NCI-H1105 (cell line): ENCODE measurements around the gene CD82.

ENCODE experiments used
- DNase-seq: peaks from one replicate; lab custom pipeline; 2025; lab: John Stamatoyannopoulos, UW

CD82 gene

DNA sequence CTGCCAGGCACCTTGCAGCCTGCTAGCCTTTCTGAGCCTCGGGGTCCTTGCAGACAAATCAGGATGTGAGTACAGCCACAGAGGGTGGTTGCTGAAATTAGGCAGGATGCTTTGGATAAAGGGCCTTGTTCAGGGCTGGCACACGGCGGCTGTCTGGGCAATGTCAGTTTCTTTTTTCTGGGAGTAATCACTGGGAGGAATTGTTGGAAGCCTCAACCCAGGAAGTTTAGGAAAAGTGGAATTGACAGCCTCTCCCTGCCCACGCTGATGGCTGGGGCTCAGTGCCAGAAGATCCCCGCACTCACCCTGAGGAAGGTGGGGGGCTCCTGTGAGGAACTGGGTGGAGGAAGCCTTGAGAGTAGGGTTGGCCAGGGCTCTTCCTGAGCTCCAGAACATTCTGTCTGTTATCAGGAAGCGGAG lies 37.4 kb downstream of the CD82 start:
- DNase-seq: no peak

DNA sequence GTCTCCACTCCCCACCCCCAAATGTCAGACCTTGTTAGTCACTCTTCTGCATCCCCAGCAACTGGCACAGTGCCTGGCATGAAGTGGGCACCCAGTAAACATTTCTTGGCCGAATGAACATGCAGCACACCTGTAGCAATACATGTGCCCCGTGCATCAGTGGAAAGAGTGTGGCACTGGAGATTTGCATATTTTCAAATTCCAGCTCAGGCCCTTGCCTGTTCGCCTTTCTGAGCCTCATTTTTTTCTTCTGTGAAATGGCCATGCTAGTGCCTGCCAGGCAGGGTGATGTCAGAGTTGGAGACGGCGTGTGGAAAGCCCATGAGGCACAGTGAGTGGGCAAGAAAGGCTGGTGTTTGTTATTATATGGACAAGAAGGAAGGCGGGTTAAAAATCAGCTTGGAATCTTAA lies 38.7 kb downstream of the CD82 start:
- peak; percentile 86 for DNase-seq

DNA sequence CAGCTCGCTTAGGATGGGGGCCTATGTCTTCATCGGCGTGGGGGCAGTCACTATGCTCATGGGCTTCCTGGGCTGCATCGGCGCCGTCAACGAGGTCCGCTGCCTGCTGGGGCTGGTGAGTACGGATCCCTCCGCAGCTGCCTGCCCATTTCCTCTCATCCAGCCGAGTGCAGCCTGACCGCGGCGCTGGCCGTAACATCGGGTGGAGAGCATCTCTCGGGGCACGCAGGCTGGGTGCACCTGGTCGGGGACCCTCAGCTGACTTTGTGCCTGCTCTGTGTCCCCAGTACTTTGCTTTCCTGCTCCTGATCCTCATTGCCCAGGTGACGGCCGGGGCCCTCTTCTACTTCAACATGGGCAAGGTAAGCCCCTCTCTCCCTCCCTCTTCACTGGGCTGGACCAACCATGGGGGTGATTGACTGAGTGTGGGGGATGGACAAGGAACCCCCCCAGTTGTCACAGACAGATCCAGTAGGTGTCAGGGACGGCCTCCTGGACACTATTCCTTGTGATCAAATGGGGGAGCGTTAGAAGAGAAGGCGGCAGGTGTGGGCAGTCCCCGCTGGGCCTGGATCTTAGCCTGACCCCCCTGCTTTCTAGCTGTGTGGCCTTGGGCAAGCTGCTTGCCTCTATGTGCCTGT lies 39.7 kb downstream of the CD82 start:
- no peak for DNase-seq

DNA sequence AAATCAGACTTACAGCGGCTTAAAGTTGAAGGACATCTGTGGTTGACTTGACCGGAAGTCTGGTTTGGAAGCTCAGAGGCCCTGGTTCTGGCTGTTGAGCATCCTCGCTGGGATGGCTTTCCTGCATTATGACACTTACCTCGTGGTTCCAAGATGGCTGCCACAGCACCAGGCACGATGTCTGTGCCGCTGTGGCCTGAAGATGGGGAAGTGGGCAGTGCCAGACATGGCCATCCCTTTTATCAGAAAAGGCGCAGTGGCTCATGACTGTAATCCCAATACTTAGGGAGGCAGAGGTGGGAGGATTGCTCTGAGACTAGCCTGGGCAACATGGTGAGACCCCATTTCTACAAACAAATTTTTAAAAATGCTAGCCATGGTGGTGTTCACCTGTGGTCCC lies 40.5 kb downstream of the CD82 start:
- no peak for DNase-seq

- no peak for DNase-seq
These were observed 41.0 kb downstream of the CD82 start for GRCh38 chr11:44606472-44606871.

DNA sequence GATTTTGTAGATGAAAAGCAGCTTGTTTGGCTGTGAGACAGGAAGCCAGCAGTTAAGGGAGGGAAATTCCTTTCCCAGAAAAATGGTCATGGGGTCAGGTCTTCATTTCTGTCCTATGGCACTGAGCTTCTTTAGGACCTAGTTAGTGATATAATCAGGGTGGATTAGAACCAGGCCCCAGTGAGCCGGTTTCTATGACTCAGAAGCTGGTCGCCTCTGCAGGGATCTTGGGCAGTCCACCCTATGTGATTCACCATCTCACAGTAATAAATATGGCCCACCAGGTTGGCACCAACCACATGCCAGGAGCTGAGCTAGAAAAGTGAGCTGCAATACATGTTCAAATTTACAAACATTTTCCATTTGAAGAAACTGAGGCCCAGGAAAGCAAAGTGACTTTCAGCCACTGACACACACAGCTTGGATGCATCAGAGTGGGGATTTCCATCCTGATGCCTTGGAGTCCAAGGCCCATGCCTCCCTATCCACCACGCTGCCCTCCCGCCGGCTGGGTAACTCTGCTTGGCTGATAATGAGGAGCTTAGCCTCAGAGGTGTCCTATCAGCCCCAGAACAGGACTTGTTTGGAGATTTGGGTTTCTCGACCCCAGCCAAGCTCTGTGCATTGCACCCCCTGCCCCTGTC lies 42.0 kb downstream of the CD82 start:
- no peak for DNase-seq

DNA sequence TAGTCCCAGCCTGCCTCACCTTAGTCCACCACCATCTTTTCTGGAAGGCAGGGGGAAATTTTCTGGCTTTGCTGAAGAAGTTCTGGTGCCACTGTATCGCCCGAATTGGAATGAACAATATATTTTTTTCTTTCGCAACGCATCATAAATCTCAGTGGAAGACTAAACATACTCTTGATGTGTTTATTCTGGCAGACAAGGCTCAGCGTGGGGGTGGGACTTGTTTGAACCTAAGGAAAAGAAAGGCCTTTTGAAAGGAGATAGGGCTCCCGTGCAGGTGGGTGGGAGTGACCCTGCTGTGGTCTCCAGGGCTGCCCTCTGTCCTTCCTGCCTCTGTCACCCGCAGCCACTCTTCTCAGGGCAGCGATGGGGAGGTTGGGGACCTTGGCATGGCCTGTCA lies 42.5 kb downstream of the CD82 start:
- no peak for DNase-seq

DNA sequence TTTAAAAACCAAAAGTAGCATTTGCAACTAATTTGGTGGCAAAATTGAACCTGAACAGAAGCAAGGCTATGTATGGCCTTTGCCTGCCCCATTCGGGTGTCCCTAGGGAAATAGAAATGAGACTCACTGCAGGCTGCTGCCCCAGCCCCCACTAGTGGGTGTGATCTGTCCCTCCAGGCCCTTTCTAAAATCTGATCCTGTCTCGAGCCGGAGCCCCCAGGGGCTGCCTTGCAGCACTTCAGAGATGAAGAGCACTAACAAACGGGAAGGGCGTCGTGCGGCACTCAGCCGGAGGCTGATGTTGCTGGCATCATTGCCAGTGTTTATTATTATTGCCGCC lies 43.2 kb downstream of the CD82 start:
- DNase-seq: no peak

DNA sequence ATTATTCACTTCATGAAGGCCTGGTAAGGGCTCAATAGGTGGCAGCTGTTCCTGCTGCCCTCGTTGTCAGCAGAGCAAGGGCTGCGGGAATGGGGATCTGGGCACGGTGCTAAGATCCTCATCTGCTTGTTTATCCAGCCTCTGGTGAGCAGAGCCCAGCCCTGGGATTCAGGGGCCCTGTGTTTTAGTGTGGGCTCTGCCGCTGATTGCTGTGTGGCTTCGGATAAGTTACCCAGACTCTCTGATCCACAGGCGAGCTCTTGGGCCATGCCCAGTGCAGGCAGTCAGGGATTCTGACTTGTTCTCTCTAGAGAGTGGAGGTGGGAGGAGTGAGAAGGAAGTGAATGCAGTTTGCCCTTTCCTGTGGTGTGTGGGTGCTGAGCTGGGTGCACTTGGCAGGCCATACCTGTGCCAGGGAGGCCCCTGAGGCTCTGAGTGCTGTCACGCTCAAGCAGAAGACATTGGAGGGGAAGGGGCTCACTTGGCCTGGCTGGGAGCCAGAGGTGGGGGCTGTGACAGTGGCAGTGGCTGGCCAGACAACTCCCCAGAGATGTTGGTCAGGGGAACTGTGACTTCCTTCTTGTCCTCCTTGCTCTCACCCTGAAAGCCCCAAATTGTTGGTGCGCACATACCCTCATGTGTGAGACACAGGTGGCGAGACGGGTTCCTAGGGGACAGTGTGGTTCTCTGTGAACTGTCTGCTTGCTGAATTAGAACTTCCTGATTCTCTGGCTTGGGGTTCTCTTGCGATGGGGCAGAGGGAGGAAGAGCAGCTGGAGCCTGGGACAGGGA lies 43.7 kb downstream of the CD82 start:
- no peak for DNase-seq

GRCh38 chr11:44609783-44610155 lies 44.3 kb downstream of the CD82 start:
- DNase-seq: no peak

DNA sequence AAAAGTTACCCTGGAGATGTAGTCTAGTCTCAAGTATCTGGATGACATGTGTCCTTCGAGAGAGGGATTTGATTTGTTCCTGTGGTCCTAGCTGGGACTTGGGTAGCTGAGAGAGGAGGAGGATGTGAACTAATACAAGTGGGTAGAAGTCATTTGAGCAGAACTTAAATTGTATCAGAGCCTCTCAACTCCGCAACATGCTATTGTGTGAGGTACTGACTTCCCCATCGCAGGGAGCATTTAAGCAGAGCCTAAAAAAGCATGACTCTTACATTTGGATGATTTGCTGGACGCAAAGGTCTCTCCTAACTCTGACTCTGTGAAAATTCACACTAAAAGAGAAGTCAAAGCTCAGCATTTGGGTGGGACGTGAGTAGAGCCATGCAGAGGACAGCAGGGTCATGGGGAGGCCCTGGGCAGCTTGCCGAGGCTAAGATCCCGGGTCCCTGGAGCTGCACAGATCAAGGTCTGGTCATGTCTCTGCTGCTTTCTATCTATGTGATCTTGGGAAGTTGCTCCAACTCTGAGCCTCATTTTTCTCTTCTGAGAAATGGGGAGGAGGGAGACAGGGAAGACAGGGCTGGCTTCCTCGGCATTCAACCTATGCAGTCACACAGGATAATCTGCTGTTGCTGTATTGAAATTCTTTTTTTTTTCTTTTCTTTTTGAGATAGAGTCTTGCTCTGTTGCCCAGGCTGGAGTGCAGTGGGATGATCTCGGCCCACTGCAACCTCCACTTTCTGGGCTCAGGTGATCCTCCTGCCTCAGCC lies 44.9 kb downstream of the CD82 start:
- no peak for DNase-seq

DNA sequence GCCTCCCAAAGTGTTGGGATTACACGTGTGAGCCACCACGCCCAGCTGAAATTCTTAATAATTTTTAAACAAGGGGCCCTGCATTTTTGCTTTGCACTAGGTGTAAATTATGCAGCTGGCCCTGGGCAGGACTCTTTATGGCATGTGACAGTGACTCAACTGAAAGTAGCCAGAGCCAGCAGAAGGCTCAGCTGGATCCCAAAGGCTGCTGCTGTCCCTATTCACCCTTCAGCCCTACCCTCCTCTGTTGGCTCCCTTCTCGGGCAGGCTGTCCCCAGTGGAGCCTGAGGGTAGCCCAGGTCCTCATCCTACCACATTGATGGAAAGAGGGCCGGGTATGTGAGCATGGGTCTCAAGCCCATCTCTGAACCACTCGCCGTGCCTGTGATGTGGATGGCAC lies 45.6 kb downstream of the CD82 start:
- no peak for DNase-seq

DNA sequence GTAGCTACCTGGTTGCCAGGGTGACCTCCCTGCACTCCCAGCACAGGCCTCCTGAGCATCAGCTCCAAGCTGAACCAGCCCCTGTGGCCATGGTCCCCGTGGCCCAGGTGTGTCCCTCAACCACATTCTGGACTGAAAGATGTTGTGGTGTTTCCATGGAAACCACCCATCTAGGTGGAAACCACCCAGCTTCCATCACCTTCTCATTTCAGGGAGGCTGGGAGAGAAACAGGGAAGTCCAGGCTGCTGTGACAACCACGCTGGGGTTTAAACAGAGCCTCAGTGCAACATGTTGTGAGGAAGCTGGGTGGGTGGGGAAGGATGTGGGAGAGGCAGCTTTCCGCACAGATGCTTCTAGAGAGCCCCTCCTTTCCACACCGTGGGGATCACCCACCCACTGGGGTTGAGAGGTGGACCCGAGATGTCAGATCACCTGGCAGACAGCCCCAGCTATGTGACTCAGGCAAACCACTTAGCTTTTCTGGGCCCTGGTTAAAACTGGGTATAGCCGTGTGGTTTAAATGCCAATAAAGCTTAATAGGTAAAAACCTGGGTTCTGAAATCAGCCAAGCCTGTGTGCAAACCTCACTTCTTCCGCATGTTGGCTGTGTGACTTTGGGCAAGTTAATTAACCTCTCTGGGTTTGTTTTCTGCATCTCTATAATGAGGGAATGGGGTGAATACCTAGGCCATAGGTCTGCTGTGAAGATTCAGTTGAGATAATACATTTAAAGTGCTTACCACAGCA lies 46.4 kb downstream of the CD82 start:
- DNase-seq: no peak

GRCh38 chr11:44613153-44613552 lies 47.7 kb downstream of the CD82 start:
- no peak for DNase-seq

GRCh38 chr11:44614281-44614775 lies 48.9 kb downstream of the CD82 start:
- no peak for DNase-seq

DNA sequence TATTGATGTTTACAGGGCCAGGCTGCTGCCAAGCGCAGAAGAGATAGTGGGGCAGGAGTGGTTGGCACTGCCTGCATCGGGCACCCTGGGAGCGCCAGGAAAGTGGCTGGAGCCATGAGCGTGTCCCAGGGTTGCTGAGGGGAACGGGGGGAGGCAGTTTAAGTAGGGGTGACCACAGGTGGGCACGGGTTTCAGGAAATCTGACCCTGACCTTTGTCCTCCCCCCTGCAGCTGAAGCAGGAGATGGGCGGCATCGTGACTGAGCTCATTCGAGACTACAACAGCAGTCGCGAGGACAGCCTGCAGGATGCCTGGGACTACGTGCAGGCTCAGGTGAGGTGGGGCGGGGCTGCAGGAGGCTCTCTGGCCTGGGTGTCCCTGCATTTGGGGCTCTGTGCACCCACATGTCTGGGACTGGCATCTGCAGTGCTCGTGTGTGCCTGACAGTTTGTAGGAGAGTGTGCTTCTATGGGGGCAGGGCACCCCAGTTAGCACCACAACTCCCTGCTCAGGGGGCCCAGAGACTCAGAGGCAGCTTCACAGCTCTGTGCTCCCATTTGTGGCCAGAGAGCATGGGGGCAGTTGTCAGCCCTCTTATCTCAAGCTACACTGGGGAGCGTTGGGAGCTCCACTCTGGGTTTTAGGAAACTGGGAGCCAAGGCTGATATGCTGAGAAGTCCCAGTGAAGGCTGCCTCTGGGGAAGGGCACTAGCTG lies 49.7 kb downstream of the CD82 start:
- DNase-seq: no peak

DNA sequence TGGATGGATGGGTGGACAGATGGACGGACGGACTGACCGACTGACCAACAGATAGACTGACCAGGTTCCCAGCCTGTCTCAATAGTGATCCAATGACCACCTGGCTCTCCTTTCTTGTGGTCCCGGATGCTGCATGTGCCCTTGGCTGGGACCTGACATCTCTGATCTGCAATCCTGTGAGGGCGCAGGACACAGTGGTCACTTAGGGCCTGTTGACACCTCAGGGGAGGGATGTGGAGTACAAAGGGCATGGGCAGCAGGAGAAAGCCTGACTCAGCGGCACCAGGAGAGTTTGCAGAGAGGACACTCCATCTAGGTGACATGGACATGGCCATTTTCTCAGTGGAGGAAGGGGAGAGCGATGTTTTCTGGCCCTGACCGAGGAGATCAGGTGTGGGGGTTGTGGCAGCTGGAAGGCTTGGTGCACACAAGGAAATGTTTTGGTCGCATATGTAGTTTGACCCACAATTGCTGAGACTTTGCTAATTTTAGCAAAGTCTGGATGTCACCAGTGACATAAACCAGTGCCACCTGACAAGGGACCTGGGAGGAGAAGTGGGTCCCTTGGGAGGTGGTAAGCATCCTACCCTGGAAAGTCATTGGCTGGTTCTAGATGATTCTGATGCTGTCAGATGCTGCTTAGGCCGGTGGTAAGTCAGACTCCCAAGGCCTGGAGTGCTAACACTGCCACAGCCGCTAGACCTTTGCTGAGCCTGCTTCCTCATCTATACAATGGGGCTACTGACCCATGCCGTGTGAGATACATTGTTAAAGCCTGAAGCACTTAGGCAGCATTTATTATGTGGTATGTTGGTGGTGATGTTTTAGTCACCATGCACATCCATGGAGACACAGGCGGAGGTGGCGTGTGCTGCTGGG lies 50.7 kb downstream of the CD82 start:
- DNase-seq: no peak

DNA sequence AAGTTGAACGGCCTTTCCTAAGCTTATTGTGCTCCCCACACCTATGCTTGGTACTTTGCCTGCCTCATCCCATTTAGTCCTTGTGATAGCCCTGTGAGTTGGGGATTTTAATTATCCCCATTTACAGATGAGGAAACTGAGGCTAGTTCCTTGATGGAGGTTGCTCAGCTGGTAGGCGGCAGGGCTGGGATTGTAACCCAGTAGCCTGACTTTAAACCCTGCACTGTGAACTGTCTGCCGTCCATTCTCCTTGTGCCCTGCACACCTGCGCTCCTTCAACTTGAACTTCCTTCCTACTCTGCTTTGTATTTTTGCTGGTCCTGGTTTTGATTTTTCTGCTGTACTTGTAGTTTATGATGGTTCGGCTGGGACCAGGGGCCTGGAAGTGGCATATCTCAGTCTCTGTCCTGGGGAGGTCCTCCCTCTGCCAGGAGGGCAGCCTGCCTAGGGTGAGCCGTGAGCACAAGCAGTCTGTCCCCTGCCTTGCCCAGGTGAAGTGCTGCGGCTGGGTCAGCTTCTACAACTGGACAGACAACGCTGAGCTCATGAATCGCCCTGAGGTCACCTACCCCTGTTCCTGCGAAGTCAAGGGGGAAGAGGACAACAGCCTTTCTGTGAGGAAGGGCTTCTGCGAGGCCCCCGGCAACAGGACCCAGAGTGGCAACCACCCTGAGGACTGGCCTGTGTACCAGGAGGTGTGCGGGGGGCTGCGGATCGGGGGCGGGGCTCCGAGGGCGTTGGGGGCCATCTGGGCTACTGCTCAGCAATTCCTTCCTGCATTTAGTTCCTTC lies 52.4 kb downstream of the CD82 start:
- no peak for DNase-seq
